ENCODE results near the gene TLL1.

- TF ChIP-seq CTCF (conservative IDR thresholded peaks at IDR 0.05; ENCODE audit: low read length) (no peak), EZH2phosphoT487 (IDR thresholded peaks at IDR 0.05; ENCODE audit: borderline replicate concordance, low read depth, low read length) (no peak)
Measured at GRCh38 chr4:166075599-166075998, 202.6 kb downstream of the TLL1 start.
